Measurements from ENCODE around the gene PLA2G6.

Gene PLA2G6

DNA sequence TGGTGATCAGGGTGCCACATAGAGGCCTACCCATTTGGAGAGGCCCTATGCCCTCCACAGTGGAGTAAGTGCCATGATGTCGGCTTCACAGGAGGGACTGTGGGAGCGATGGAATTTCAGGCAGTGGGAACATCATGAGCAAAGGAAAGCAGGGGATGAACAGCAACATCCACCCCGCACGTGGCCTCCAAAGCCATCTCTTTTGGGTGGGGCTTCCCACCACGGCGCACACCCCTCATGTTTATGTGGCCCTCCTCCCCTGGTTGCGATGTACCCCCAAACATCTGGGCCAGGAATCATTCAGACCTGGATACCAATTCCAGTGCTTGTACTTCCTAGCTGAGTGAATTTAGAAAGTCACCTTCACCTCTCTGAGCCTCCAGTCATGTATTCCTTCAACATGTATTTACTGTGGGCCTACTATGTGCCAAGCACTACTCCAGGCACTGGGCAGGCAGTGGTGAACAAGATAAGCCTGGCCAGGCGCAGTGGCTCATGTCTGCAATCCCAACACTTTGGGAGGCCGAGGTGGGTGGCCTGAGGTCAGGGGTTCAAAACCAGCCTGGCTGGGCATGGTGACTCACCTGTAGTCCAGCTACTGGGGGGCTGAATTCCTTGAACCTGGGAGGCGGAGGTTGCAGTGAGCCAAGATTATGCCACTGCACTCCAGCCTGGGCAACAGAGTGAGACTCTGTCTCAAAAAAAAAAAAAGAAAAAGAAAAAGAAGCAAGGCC is 18.4 kb upstream of the PLA2G6 start:
- DNase-seq = no peak
- H3K27me3 ChIP-seq (replicated peaks in 2 of 5; ENCODE audit: control insufficient read depth in 4 of 5, insufficient read depth in 5 of 5, low read length in 4 of 5) = no peaks in the 10 kb centered on the region
- no peaks in the 10 kb centered on the region for H3K9me3 ChIP-seq (ENCODE audit: control extremely low read depth in 1 of 5, control insufficient read depth in 4 of 5, insufficient read depth in 2 of 5, low read depth in 1 of 5, low read length in 4 of 5)
- H3K4me3 ChIP-seq (ENCODE audit: control insufficient read depth in 1 of 7, extremely low read depth in 1 of 7, insufficient read depth in 4 of 7, low read depth in 2 of 7, low read length in 6 of 7) = no peak overlapping the region
- H3K4me1 ChIP-seq (ENCODE audit: control extremely low read depth in 1 of 4, control insufficient read depth in 4 of 4, insufficient read depth in 4 of 4, low read length in 3 of 4) = peaks cover 2 to 34% (median 29%) of the 10 kb centered on the region in 4 experiments
- H3K36me3 ChIP-seq (ENCODE audit: control insufficient read depth in 4 of 4, insufficient read depth in 4 of 4, low read length in 3 of 4) = no peaks in the 10 kb centered on the region
- 93% methylated on average over 8 of the region's 10 CpGs for whole genome bisulfite sequencing (ENCODE audit: insufficient coverage)
- ChIA-PET CTCF (interaction anchor here (1.4 to 1.7 kb wide), 2 partner anchors 24 to 148 kb away, joined by 4 to 5 read pairs; no protein-coding TSS in a partner anchor), POLR2A (interaction anchor here (0.6 to 4.1 kb wide), 3 partner anchors 19 to 1225 kb away, joined by 3 to 24 read pairs (median 7); partner anchors contain the start of gene PLA2G6)
- H3K27ac ChIP-seq (ENCODE audit: insufficient read depth in 1 of 2, low read depth in 1 of 2, low read length in 2 of 2, poor library complexity in 1 of 2, severe bottlenecking in 2 of 2) = no peak overlapping the region

DNA sequence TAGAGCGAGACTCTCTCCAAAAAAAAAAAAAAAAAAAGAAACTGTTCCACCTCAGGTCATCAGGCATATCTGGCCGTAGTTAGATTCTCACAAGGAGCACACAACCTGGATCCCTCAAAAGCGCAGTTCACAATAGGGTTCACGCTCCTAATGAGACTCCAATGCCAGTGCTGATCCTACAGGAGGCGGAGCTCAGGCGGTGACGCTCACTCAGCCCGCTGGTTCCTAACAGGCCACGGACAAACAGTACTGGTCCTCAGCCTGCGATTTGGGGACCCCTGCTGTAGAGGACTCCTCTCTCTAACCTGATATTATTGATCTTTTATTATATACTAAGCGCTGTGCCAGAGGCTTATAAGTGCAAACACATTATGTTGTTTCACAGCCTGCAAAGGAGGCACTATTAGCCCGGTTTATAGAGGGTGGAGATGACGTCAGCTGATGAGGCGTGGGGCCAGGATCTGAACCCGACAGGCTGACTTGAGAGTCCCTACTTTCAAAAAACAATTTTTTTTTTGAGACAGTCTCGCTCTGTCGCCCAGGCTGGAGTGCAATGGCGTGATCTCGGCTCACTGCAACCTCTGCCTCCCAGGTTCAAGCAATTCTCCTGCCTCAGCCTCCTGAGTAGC is 15.3 kb upstream of the PLA2G6 start:
- Histone ChIP-seq H3K4me1 (ENCODE audit: control extremely low read depth in 1 of 4, control insufficient read depth in 4 of 4, insufficient read depth in 4 of 4, low read length in 3 of 4) (peaks cover 0 to 21% (median 16%) of the 10 kb centered on the region in 4 experiments), H3K36me3 (ENCODE audit: control insufficient read depth in 4 of 4, insufficient read depth in 4 of 4, low read length in 3 of 4) (no peaks in the 10 kb centered on the region), H3K27ac (ENCODE audit: insufficient read depth in 1 of 2, low read depth in 1 of 2, low read length in 2 of 2, poor library complexity in 1 of 2, severe bottlenecking in 2 of 2) (no peak overlapping the region), H3K27me3 (replicated peaks in 2 of 5; ENCODE audit: control insufficient read depth in 4 of 5, insufficient read depth in 5 of 5, low read length in 4 of 5) (no peaks in the 10 kb centered on the region), H3K4me3 (ENCODE audit: control insufficient read depth in 1 of 7, extremely low read depth in 1 of 7, insufficient read depth in 4 of 7, low read depth in 2 of 7, low read length in 6 of 7) (no peak overlapping the region), H3K9me3 (ENCODE audit: control extremely low read depth in 1 of 5, control insufficient read depth in 4 of 5, insufficient read depth in 2 of 5, low read depth in 1 of 5, low read length in 4 of 5) (no peaks in the 10 kb centered on the region)
- 96% methylated on average over 6 of the region's 19 CpGs for WGBS (ENCODE audit: insufficient coverage)
- ChIA-PET POLR2A (interaction anchor here (0.6 kb wide), 1 partner anchor 22 kb away, joined by 3 read pairs; no protein-coding TSS in a partner anchor), CTCF (interaction anchor here (0.7 kb wide), 1 partner anchor 87 kb away, joined by 3 read pairs; no protein-coding TSS in a partner anchor)
- DNase-seq = no peak

DNA sequence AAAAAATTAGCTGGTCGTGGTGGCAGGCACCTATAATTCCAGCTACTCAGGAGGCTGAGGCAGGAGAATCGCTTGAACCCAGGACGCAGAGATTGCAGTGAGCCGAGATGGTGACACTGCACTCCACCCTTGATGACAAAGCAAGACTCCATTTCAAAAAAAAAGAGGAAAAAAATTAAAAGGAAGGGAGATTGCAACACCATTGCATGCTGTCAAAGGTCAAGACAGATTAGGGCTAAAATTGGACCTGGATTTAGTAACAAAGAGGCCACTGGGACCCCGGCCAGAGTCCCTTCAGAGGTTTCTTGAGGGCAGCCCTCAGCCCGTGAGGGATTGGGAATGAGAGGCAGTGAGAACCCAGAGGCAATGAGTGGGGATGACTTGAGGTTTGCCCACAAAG is 11.9 kb upstream of the PLA2G6 start:
- no peak overlapping the region for H3K4me3 ChIP-seq (ENCODE audit: control insufficient read depth in 1 of 7, extremely low read depth in 1 of 7, insufficient read depth in 4 of 7, low read depth in 2 of 7, low read length in 6 of 7)
- no peak overlapping the region for H3K27ac ChIP-seq (ENCODE audit: insufficient read depth in 1 of 2, low read depth in 1 of 2, low read length in 2 of 2, poor library complexity in 1 of 2, severe bottlenecking in 2 of 2)
- no peak for DNase-seq
- POLR2A ChIA-PET = interaction anchor here (1.6 kb wide), 1 partner anchor 12 kb away, joined by 6 read pairs; the partner anchor contains the start of gene PLA2G6
- H3K27me3 ChIP-seq (replicated peaks in 2 of 5; ENCODE audit: control insufficient read depth in 4 of 5, insufficient read depth in 5 of 5, low read length in 4 of 5) = no peaks in the 10 kb centered on the region
- WGBS (ENCODE audit: insufficient coverage) = 70% methylated on average over 5 of the region's 6 CpGs
- H3K4me1 ChIP-seq (ENCODE audit: control extremely low read depth in 1 of 4, control insufficient read depth in 4 of 4, insufficient read depth in 4 of 4, low read length in 3 of 4) = peaks cover 0 to 18% (median 11%) of the 10 kb centered on the region in 4 experiments
- no peaks in the 10 kb centered on the region for H3K36me3 ChIP-seq (ENCODE audit: control insufficient read depth in 4 of 4, insufficient read depth in 4 of 4, low read length in 3 of 4)
- H3K9me3 ChIP-seq (ENCODE audit: control extremely low read depth in 1 of 5, control insufficient read depth in 4 of 5, insufficient read depth in 2 of 5, low read depth in 1 of 5, low read length in 4 of 5) = no peaks in the 10 kb centered on the region
- CTCF ChIA-PET = interaction anchor here (2.0 kb wide), 1 partner anchor 141 kb away, joined by 5 read pairs; no protein-coding TSS in a partner anchor

DNA sequence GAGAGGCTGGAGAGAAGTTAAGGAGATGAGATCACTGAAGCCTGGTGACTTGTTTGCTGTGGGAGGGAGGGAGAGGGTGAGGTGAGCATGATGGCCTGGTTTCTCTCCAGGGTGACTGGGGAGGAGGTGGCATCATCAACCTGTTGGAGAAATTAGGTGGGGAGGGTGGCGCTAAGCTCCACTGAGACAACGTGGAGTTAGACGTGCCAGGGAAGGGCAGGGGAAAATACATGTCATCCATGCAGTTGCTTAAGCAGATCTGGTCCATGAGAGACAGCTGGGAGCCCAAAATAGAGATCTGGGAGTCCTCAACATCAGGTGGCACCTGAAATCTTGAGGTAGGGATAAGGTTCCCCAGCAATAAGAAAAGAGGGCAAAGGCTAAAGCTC is 10.8 kb upstream of the PLA2G6 start:
- Histone ChIP-seq H3K27me3 (replicated peaks in 2 of 5; ENCODE audit: control insufficient read depth in 4 of 5, insufficient read depth in 5 of 5, low read length in 4 of 5) (no peaks in the 10 kb centered on the region), H3K4me1 (ENCODE audit: control extremely low read depth in 1 of 4, control insufficient read depth in 4 of 4, insufficient read depth in 4 of 4, low read length in 3 of 4) (peaks cover 0 to 18% (median 11%) of the 10 kb centered on the region in 4 experiments), H3K27ac (ENCODE audit: insufficient read depth in 1 of 2, low read depth in 1 of 2, low read length in 2 of 2, poor library complexity in 1 of 2, severe bottlenecking in 2 of 2) (no peak overlapping the region), H3K36me3 (ENCODE audit: control insufficient read depth in 4 of 4, insufficient read depth in 4 of 4, low read length in 3 of 4) (no peaks in the 10 kb centered on the region), H3K9me3 (ENCODE audit: control extremely low read depth in 1 of 5, control insufficient read depth in 4 of 5, insufficient read depth in 2 of 5, low read depth in 1 of 5, low read length in 4 of 5) (no peaks in the 10 kb centered on the region), H3K4me3 (ENCODE audit: control insufficient read depth in 1 of 7, extremely low read depth in 1 of 7, insufficient read depth in 4 of 7, low read depth in 2 of 7, low read length in 6 of 7) (no peak overlapping the region)
- DNase-seq = no peak
- CTCF ChIA-PET = interaction anchor here (1.5 to 2.0 kb wide), 2 partner anchors 9 to 140 kb away, joined by 4 to 5 read pairs; no protein-coding TSS in a partner anchor
- POLR2A ChIA-PET = interaction anchor here (1.6 kb wide), 1 partner anchor 11 kb away, joined by 6 read pairs; the partner anchor contains the start of gene PLA2G6
- 100% methylated on average over 3 of the region's 3 CpGs for WGBS (ENCODE audit: insufficient coverage)

DNA sequence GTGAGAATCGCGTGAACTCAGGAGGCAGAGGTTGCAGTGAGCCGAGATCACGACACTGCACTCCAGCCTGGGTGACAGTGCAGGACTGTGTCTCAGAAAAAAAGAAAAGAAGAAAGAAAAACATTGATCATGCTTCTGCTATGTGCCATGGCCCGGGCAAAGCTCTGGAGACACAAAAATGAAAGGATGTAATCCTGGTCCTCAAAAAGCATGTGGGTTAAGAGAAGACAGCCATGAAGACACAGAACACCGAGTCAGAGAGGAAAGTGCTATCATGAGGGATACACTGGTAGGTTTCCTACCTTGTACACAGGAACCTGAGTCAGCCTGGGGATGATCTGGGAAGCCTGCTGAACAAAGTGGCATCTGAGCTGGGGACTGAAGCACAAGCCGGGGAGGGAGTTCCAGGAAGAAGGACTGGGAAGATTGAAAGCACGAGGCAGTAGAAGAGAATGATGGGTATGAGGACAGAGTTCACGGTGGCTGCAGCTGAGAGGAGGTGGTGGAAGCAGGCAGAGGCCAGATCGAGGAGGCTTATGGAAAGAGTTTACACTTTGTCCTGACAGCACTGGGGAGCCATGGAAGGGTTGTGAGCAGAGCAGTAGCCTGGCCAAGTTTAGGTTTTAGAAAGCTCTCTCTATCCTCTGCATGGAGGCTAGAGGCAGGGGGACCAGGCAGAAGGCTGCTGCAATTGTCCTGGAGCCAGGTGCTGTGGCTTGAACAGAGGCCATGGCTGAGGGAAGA is 10.3 kb upstream of the PLA2G6 start:
- Histone ChIP-seq H3K4me3 (ENCODE audit: control insufficient read depth in 1 of 7, extremely low read depth in 1 of 7, insufficient read depth in 4 of 7, low read depth in 2 of 7, low read length in 6 of 7) (no peak overlapping the region), H3K9me3 (ENCODE audit: control extremely low read depth in 1 of 5, control insufficient read depth in 4 of 5, insufficient read depth in 2 of 5, low read depth in 1 of 5, low read length in 4 of 5) (no peaks in the 10 kb centered on the region), H3K4me1 (ENCODE audit: control extremely low read depth in 1 of 4, control insufficient read depth in 4 of 4, insufficient read depth in 4 of 4, low read length in 3 of 4) (peaks cover 0 to 18% (median 11%) of the 10 kb centered on the region in 4 experiments), H3K27ac (ENCODE audit: insufficient read depth in 1 of 2, low read depth in 1 of 2, low read length in 2 of 2, poor library complexity in 1 of 2, severe bottlenecking in 2 of 2) (no peak overlapping the region), H3K27me3 (replicated peaks in 2 of 5; ENCODE audit: control insufficient read depth in 4 of 5, insufficient read depth in 5 of 5, low read length in 4 of 5) (no peaks in the 10 kb centered on the region), H3K36me3 (ENCODE audit: control insufficient read depth in 4 of 4, insufficient read depth in 4 of 4, low read length in 3 of 4) (no peaks in the 10 kb centered on the region)
- no peak for DNase-seq
- ChIA-PET CTCF (interaction anchor here (1.1 to 1.5 kb wide), 2 partner anchors 8 to 28 kb away, joined by 3 to 4 read pairs; no protein-coding TSS in a partner anchor), POLR2A (interaction anchor here (1.6 kb wide), 1 partner anchor 10 kb away, joined by 6 read pairs; the partner anchor contains the start of gene PLA2G6)
- over 99% methylated on average over 10 of the region's 10 CpGs for WGBS (ENCODE audit: insufficient coverage)

DNA sequence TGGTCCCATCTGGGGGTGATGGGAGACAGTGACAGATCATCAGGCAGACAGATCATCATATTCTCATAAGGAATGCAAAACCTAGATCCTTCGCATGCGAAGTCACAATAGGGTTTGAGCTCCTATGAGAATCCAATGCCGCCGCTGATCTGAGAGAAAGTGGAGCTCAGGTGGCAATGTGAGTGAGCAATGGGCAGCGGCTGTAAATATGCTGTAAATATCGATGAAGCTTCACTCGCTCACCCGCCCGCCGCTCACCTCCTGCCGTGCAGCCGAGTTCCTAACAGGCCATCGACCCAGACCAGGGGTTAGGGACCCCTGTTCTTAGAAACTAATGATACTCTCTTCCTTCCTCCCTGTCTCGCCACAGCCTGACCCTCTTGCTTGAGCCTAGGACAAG is 9.4 kb upstream of the PLA2G6 start:
- WGBS (ENCODE audit: insufficient coverage) = 95% methylated on average over 14 of the region's 14 CpGs

More for the DNA sequence above, 9.4 kb upstream of the PLA2G6 start:
- Histone ChIP-seq H3K27me3 (replicated peaks in 2 of 5; ENCODE audit: control insufficient read depth in 4 of 5, insufficient read depth in 5 of 5, low read length in 4 of 5) (no peaks in the 10 kb centered on the region), H3K9me3 (ENCODE audit: control extremely low read depth in 1 of 5, control insufficient read depth in 4 of 5, insufficient read depth in 2 of 5, low read depth in 1 of 5, low read length in 4 of 5) (no peaks in the 10 kb centered on the region), H3K4me3 (ENCODE audit: control insufficient read depth in 1 of 7, extremely low read depth in 1 of 7, insufficient read depth in 4 of 7, low read depth in 2 of 7, low read length in 6 of 7) (no peak overlapping the region), H3K36me3 (ENCODE audit: control insufficient read depth in 4 of 4, insufficient read depth in 4 of 4, low read length in 3 of 4) (no peaks in the 10 kb centered on the region), H3K27ac (ENCODE audit: insufficient read depth in 1 of 2, low read depth in 1 of 2, low read length in 2 of 2, poor library complexity in 1 of 2, severe bottlenecking in 2 of 2) (no peak overlapping the region), H3K4me1 (ENCODE audit: control extremely low read depth in 1 of 4, control insufficient read depth in 4 of 4, insufficient read depth in 4 of 4, low read length in 3 of 4) (peaks cover 0 to 18% (median 11%) of the 10 kb centered on the region in 4 experiments)
- POLR2A ChIA-PET = no interaction called here
- DNase-seq = no peak
- CTCF ChIA-PET = interaction anchor here (1.1 to 1.5 kb wide), 2 partner anchors 7 to 27 kb away, joined by 3 to 4 read pairs; no protein-coding TSS in a partner anchor
